ENCODE results near the gene ZBTB16.
A peak's percentile ranks its signal among the peaks of the same experiment; 100 is the strongest.

Gene ZBTB16

DNA sequence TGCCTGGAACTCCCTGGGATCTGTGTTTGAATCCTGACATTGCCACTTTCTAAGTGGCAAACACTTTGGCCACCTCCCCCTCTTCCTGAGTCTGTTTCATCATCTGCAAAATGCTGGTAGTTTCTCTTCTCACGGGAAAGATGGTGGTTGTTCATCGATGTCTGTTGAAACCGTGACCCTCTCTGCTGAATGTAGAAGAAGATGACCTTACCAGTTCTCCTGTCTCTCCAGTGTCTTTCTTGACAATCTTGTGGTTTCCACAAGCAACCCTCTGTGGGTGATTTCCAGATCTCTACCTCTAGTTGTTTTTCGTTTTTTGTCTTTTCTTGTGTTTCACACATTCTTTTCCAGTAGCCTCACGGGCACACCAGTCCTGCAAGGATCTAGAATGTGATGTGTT is 27.5 kb downstream of the ZBTB16 start:
- no peak for TF ChIP-seq CTCF (conservative IDR thresholded peaks at IDR 0.05; ENCODE audit: low read depth, low read length)
- H3K4me3 ChIP-seq (ENCODE audit: low read depth, low read length), result no peak overlapping the region
- peak; percentile 34 for DNase-seq (ENCODE audit: low read depth)

DNA sequence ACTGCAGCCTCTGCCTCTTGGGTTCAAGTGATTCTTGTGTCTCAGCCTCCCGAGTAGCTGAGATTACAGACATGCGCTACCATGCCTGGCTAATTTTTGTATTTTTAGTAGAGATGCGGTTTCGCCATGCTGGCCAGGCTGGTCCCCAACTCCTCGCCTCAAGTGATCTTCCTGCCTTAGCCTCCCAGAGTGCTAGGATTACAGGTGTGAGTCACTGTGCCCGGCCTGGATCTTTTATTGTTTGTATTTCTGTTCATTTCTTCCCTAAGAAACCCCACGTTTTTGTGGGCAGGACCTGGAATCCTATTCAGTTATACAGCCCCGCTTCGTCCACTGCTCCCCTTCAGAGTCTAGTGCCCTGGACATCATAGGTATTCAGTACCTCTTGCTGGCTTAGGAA is 28.7 kb downstream of the ZBTB16 start:
- no peak for TF ChIP-seq CTCF (conservative IDR thresholded peaks at IDR 0.05; ENCODE audit: low read depth, low read length)
- DNase-seq (ENCODE audit: low read depth), result no peak
- H3K4me3 ChIP-seq (ENCODE audit: low read depth, low read length), result no peak overlapping the region

- no peak for DNase-seq (ENCODE audit: low read depth)
- no peak for TF ChIP-seq CTCF (conservative IDR thresholded peaks at IDR 0.05; ENCODE audit: low read depth, low read length)
- H3K4me3 ChIP-seq (ENCODE audit: low read depth, low read length), result no peak overlapping the region
These were observed 29.3 kb downstream of the ZBTB16 start for GRCh38 chr11:114088836-114089235.

DNA sequence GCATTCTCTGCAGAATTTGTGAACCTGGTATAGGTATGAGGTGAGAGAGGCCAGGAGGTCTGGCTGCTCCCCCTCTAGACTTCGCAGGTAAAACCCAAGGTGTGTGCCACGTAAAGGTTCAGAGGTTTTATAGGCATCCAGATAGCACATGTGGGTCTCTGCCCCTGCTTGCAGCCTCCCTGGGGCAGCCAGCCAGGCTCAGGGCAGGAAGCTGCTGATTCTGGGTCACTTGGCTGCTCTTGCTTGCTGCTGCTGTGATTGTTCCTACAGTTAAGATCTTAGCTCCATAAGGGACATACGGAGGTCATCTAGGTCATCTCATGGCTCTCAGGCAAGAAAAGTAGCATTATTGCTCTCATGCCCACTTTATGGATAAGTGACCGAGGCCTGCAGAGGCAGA is 30.2 kb downstream of the ZBTB16 start:
- H3K4me3 ChIP-seq (ENCODE audit: low read depth, low read length), result no peak overlapping the region
- DNase-seq (ENCODE audit: low read depth), result no peak
- no peak for TF ChIP-seq CTCF (conservative IDR thresholded peaks at IDR 0.05; ENCODE audit: low read depth, low read length)

- DNase-seq (ENCODE audit: low read depth), result no peak
- TF ChIP-seq CTCF (conservative IDR thresholded peaks at IDR 0.05; ENCODE audit: low read depth, low read length), result no peak
- H3K4me3 ChIP-seq (ENCODE audit: low read depth, low read length), result no peak overlapping the region
These were observed 30.9 kb downstream of the ZBTB16 start for GRCh38 chr11:114090225-114090910.

DNA sequence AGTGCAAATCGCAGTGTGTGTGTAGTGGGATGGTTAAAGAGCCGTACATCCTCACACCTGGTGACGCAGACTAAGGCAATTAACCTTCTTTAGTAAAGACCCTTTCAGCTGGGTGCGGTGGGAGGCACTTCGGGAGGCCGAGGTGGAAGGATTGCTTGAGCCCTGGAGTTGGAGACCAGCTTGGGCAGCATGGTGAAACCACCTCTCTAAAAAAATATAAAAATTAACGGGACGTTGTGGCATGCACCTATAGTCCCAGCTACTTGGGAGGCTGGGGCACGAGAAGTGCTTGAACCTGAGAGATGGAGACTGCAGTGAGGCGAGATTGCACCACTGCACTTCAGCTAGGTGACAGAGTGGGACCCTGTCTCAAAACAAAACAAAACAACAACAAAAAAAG is 31.5 kb downstream of the ZBTB16 start:
- DNase-seq (ENCODE audit: low read depth), result no peak
- no peak for TF ChIP-seq CTCF (conservative IDR thresholded peaks at IDR 0.05; ENCODE audit: low read depth, low read length)
- H3K4me3 ChIP-seq (ENCODE audit: low read depth, low read length), result no peak overlapping the region
